Gastrocnemius medialis (tissue), 4 donors: ENCODE data around the gene HK3. TPM values are rescaled to one million over a fixed set of nuclear protein-coding genes. Genes with fewer than 3 reads are reported as not detected.

ENCODE experiments used
- ATAC-seq, 2 donors: fragments of 150-250 bp; one replicate each; pipeline ENCODE4 v1.9.1; 2016
- DNase-seq, 2 donors: peaks; one replicate each; pipeline ENCODE4 v3.0.0-alpha.2; 2019
- H3K27ac ChIP-seq, 4 donors: fragments of 200-600 bp; sonication (generic); 1 replicate in 1 of 4; 2 replicates in 3 of 4; pipeline ENCODE4 v1.5.1; 2016 to 2018; ENCODE audit warnings: mild to moderate bottlenecking in 2 of 4, moderate library complexity in 1 of 4
- H3K27me3 ChIP-seq, 3 donors: fragments of 200-600 bp; sonication (generic) in 2 of 3; 1 replicate in 1 of 3; 2 replicates in 2 of 3; pipeline versions ENCODE4 v1.5.1 to v1.6.0; 2016 to 2019; ENCODE audit warnings: mild to moderate bottlenecking in 1 of 3, moderate library complexity in 1 of 3
- H3K36me3 ChIP-seq, 2 donors: fragments of 200-600 bp; sonication (generic) in 1 of 2; one replicate each; pipeline ENCODE4 v1.5.1; 2017 to 2018
- H3K4me1 ChIP-seq, 2 donors: fragments of 200-600 bp; sonication (generic) in 1 of 2; one replicate each; pipeline ENCODE4 v1.5.1; 2016 to 2017; ENCODE audit warnings: mild to moderate bottlenecking in 2 of 2
- H3K4me3 ChIP-seq, 4 donors: fragments of 200-600 bp; sonication (generic) in 3 of 4; 1 replicate in 1 of 4; 2 replicates in 3 of 4; pipeline ENCODE4 v1.5.1; 2016 to 2019; ENCODE audit warnings: mild to moderate bottlenecking in 2 of 4
- H3K9me3 ChIP-seq, 3 donors: fragments of 200-600 bp; sonication (generic) in 2 of 3; 1 replicate in 1 of 3; 2 replicates in 2 of 3; pipeline ENCODE4 v1.5.1; 2016 to 2019
- CTCF ChIP-seq, 5 experiments: fragments of 450-650 bp in 3 of 5; fragments of 200-600 bp in 2 of 5; sonication (generic) in 2 of 5; IDR thresholded peaks in 4 of 5; conservative IDR thresholded peaks in 1 of 5; 1 replicate in 4 of 5; 2 replicates in 1 of 5; pipeline ENCODE4 v1.5.1; 2016 to 2019; ENCODE audit warnings: antibody characterized with exemption in 5 of 5, mild to moderate bottlenecking in 3 of 5, moderate library complexity in 3 of 5
- POLR2A ChIP-seq, 2 donors: fragments of 450-650 bp; IDR thresholded peaks; one replicate each; pipeline ENCODE4 v1.6.1; 2017; ENCODE audit warnings: antibody characterized with exemption in 2 of 2, mild to moderate bottlenecking in 2 of 2, moderate library complexity in 2 of 2
- in situ Hi-C, 4 donors: fragments of 200-750 bp; cut with MboI; loops; one replicate each; pipeline versions ENCODE4 v1.15.0 to v1.8.0; 2017; ENCODE audit warnings: low sequenced_read_pairs in 4 of 4
- intact Hi-C: fragments of 100-400 bp; cut with DNase I; formaldehyde crosslinking; loops from one replicate; pipeline ENCODE4 v1.15.1; 2023; ENCODE audit warnings: low total_unique reads
- total RNA-seq, 4 donors: library from RNA; depleted of rRNA; stranded (reverse); fragments of >200 nt; gene quantifications; one replicate each; pipeline versions ENCODE4 v1.1.0 to v1.2.3, GENCODE V29; 2016

HK3 gene
- total RNA-seq, 4 donors from 2014 or later: 0.53 to 2.6 (median 2.4) TPM

GRCh38 chr5:176859916-176860315, 39.2 kb downstream of the HK3 start:
- Histone ChIP-seq H3K36me3 (no peaks in the 10 kb centered on the region), H3K4me1 (no peaks in the 10 kb centered on the region), H3K9me3 (no peaks in the 10 kb centered on the region), H3K4me3 (no peak overlapping the region), H3K27ac (no peak overlapping the region), H3K27me3 (peaks cover 2 to 18% (median 7%) of the 10 kb centered on the region in 3 donors)
- DNase-seq: no peak
- TF ChIP-seq POLR2A (IDR thresholded peaks at IDR 0.05) (no peak), CTCF (IDR thresholded peaks at IDR 0.05 in 4 of 5, conservative IDR thresholded peaks at IDR 0.05 in 1 of 5) (no peak)
- in situ Hi-C loops: no loop called here
- ATAC-seq: no peak
- intact Hi-C loops: no loop called here

GRCh38 chr5:176857894-176858273, 41.3 kb downstream of the HK3 start:
- Histone ChIP-seq H3K27me3 (peaks cover 0 to 12% (median 6%) of the 10 kb centered on the region in 3 donors), H3K4me3 (no peak overlapping the region), H3K36me3 (no peaks in the 10 kb centered on the region), H3K9me3 (no peaks in the 10 kb centered on the region), H3K4me1 (no peaks in the 10 kb centered on the region), H3K27ac (no peak overlapping the region)
- intact Hi-C loops: no loop called here
- no peak for ATAC-seq
- DNase-seq: no peak
- in situ Hi-C loops: no loop called here
- TF ChIP-seq CTCF (IDR thresholded peaks at IDR 0.05 in 4 of 5, conservative IDR thresholded peaks at IDR 0.05 in 1 of 5) (no peak), POLR2A (IDR thresholded peaks at IDR 0.05) (no peak)

- in situ Hi-C loops: no loop called here
- H3K4me3 ChIP-seq: no peak overlapping the region
- no peaks in the 10 kb centered on the region for H3K4me1 ChIP-seq
- DNase-seq (no peak), ATAC-seq (no peak)
- TF ChIP-seq CTCF (IDR thresholded peaks at IDR 0.05 in 4 of 5, conservative IDR thresholded peaks at IDR 0.05 in 1 of 5) (no peak), POLR2A (IDR thresholded peaks at IDR 0.05) (no peak)
- no peaks in the 10 kb centered on the region for H3K9me3 ChIP-seq
- intact Hi-C loops: no loop called here
- peaks cover 0 to 6% (median 3%) of the 10 kb centered on the region in 3 donors for H3K27me3 ChIP-seq
- H3K36me3 ChIP-seq: no peaks in the 10 kb centered on the region
- H3K27ac ChIP-seq: no peak overlapping the region
Measured at GRCh38 chr5:176857216-176857893, 41.8 kb downstream of the HK3 start.

- DNase-seq (no peak), ATAC-seq (no peak)
- H3K4me3 ChIP-seq: no peak overlapping the region
- no peaks in the 10 kb centered on the region for H3K36me3 ChIP-seq
- peaks cover 0 to 5% (median 3%) of the 10 kb centered on the region in 3 donors for H3K27me3 ChIP-seq
- no peak overlapping the region for H3K27ac ChIP-seq
- no peaks in the 10 kb centered on the region for H3K4me1 ChIP-seq
- no peaks in the 10 kb centered on the region for H3K9me3 ChIP-seq
- no peak for TF ChIP-seq POLR2A (IDR thresholded peaks at IDR 0.05)
- no peak for TF ChIP-seq CTCF (IDR thresholded peaks at IDR 0.05 in 4 of 5, conservative IDR thresholded peaks at IDR 0.05 in 1 of 5)
- intact Hi-C loops: no loop called here
- in situ Hi-C loops: no loop called here
Measured at GRCh38 chr5:176856746-176857145, 42.4 kb downstream of the HK3 start.

- TF ChIP-seq CTCF (IDR thresholded peaks at IDR 0.05 in 4 of 5, conservative IDR thresholded peaks at IDR 0.05 in 1 of 5) (no peak), POLR2A (IDR thresholded peaks at IDR 0.05) (no peak)
- H3K4me3 ChIP-seq: no peak overlapping the region
- H3K9me3 ChIP-seq: no peaks in the 10 kb centered on the region
- intact Hi-C loops (no loop called here), in situ Hi-C loops (no loop called here)
- H3K27me3 ChIP-seq: peaks cover 0 to 13% (median 6%) of the 10 kb centered on the region in 3 donors
- H3K4me1 ChIP-seq: no peaks in the 10 kb centered on the region
- no peak for ATAC-seq
- H3K36me3 ChIP-seq: no peaks in the 10 kb centered on the region
- no peak overlapping the region for H3K27ac ChIP-seq
- DNase-seq: no peak
Measured at GRCh38 chr5:176855598-176855997, 43.5 kb downstream of the HK3 start.
